MCF 10A (cell line): Measurements from ENCODE around the gene TCF15. TPM values are rescaled to one million over a fixed set of nuclear protein-coding genes. Genes with fewer than 3 reads are reported as not detected.
"Not testable (repeated sequence)": the region's sequence is repeated elsewhere in the genome, so short reads cannot be mapped to it uniquely, and the experiment has no call there.

ENCODE experiments used
- BruUV-seq: library from RNA; stranded (reverse); fragments of 400-500 nt; replicated peaks from 2 replicates; lab custom pipeline; 2021; lab: Mats Ljungman, UMichigan
- CTCF ChIA-PET: fragments of 300-600 bp; sonication (Branson Sonifier 250); formaldehyde crosslinking; extraction: SDS; loops from one replicate; lab custom pipeline; 2021; ENCODE audit warnings: antibody characterized with exemption, inconsistent platforms; lab: Yijun Ruan, JAX
- POLR2A ChIA-PET: fragments of 300-600, 350-650 bp; sonication (Branson Sonifier 250); formaldehyde crosslinking; extraction: SDS; loops from one replicate; lab custom pipeline; 2020; ENCODE audit warnings: antibody characterized with exemption, inconsistent platforms; lab: Yijun Ruan, JAX
- DNase-seq: peaks from one replicate; pipeline ENCODE4 v3.0.0-alpha.2; 2018; ENCODE audit not compliant: unreplicated experiment
- H3K27ac Mint-ChIP-seq: one replicate; pipeline ENCODE4 v1.8.0; 2022; ENCODE audit warnings: mild to moderate bottlenecking, low read depth, mixed read lengths; ENCODE audit not compliant: unreplicated experiment
- H3K27me3 Mint-ChIP-seq: one replicate; pipeline ENCODE4 v1.8.0; 2022; ENCODE audit warnings: mixed read lengths; ENCODE audit not compliant: insufficient read depth, unreplicated experiment
- H3K36me3 Mint-ChIP-seq: one replicate; pipeline ENCODE4 v1.8.0; 2022; ENCODE audit warnings: mild to moderate bottlenecking, moderate library complexity, mixed read lengths; ENCODE audit not compliant: insufficient read depth, unreplicated experiment
- H3K4me1 Mint-ChIP-seq: one replicate; pipeline ENCODE4 v1.8.0; 2022; ENCODE audit warnings: mixed read lengths; ENCODE audit not compliant: insufficient read depth, unreplicated experiment
- H3K4me3 Mint-ChIP-seq: one replicate; pipeline ENCODE4 v1.8.0; 2022; ENCODE audit warnings: mild to moderate bottlenecking, moderate library complexity, mixed read lengths; ENCODE audit not compliant: unreplicated experiment
- H3K9me3 Mint-ChIP-seq: one replicate; pipeline ENCODE4 v1.8.0; 2022; ENCODE audit warnings: mixed read lengths; ENCODE audit not compliant: unreplicated experiment
- CTCF ChIP-seq: fragments of 200-600 bp; IDR thresholded peaks from one replicate; pipeline ENCODE4 v1.8.0; 2022; ENCODE audit warnings: antibody characterized with exemption, mild to moderate bottlenecking; ENCODE audit not compliant: unreplicated experiment
- intact Hi-C: fragments of 100-400 bp; cut with micrococcal nuclease; formaldehyde crosslinking; loops from 2 replicates; pipeline ENCODE4 v1.14.1; 2022
- total RNA-seq: library from RNA; stranded (reverse); gene quantifications from 2 replicates; pipeline ENCODE4 v1.2.3, GENCODE V29; 2022

Gene TCF15
- total RNA-seq, 1 experiment from 2014 or later, result not detected

GRCh38 chr20:584971-585301 is 25.2 kb downstream of the TCF15 start:
- H3K27me3 Mint-ChIP-seq, result peaks cover 18% of the 10 kb centered on the region
- no peak for TF ChIP-seq CTCF
- no peaks in the 10 kb centered on the region for H3K9me3 Mint-ChIP-seq
- no peaks in the 10 kb centered on the region for H3K4me1 Mint-ChIP-seq
- DNase-seq, result no peak
- no peak overlapping the region for H3K27ac Mint-ChIP-seq
- BruUV-seq, result no TSS peak
- intact Hi-C loops, result no loop called here
- CTCF ChIA-PET, result no interaction called here
- H3K36me3 Mint-ChIP-seq, result no peaks in the 10 kb centered on the region
- H3K4me3 Mint-ChIP-seq, result no peak overlapping the region
- POLR2A ChIA-PET, result interaction anchor here (1.0 kb wide), 1 partner anchor 38 kb away, joined by 3 read pairs; no protein-coding TSS in a partner anchor

GRCh38 chr20:584161-584970 is 25.7 kb downstream of the TCF15 start:
- H3K4me3 Mint-ChIP-seq, result no peak overlapping the region
- peak; percentile 26 for DNase-seq
- BruUV-seq, result no TSS peak
- POLR2A ChIA-PET, result interaction anchor here (1.0 to 1.4 kb wide), 2 partner anchors 10 to 39 kb away, joined by 3 read pairs; no protein-coding TSS in a partner anchor
- peaks cover 16% of the 10 kb centered on the region for H3K27me3 Mint-ChIP-seq
- CTCF ChIA-PET, result interaction anchor here (0.8 to 1.4 kb wide), 3 partner anchors 14 to 154 kb away, joined by 3 read pairs; no protein-coding TSS in a partner anchor
- intact Hi-C loops, result no loop called here
- no peaks in the 10 kb centered on the region for H3K36me3 Mint-ChIP-seq
- H3K27ac Mint-ChIP-seq, result no peak overlapping the region
- no peaks in the 10 kb centered on the region for H3K4me1 Mint-ChIP-seq
- no peaks in the 10 kb centered on the region for H3K9me3 Mint-ChIP-seq
- no peak for TF ChIP-seq CTCF

- Mint-ChIP-seq H3K4me1 (no peaks in the 10 kb centered on the region), H3K27me3 (peaks cover 16% of the 10 kb centered on the region), H3K36me3 (no peaks in the 10 kb centered on the region), H3K27ac (no peak overlapping the region), H3K9me3 (no peaks in the 10 kb centered on the region), H3K4me3 (no peak overlapping the region)
- BruUV-seq, result no TSS peak
- no peak for DNase-seq
- intact Hi-C loops, result no loop called here
- no peak for TF ChIP-seq CTCF
- POLR2A ChIA-PET, result interaction anchor here (1.2 kb wide), 1 partner anchor 63 kb away, joined by 4 read pairs; no protein-coding TSS in a partner anchor
- CTCF ChIA-PET, result interaction anchor here (1.1 to 1.4 kb wide), 3 partner anchors 10 to 157 kb away, joined by 3 to 9 read pairs (median 4); no protein-coding TSS in a partner anchor
Observed at GRCh38 chr20:582204-582603, 27.9 kb downstream of the TCF15 start.

- CTCF ChIA-PET, result interaction anchor here (0.8 to 2.4 kb wide), 3 partner anchors 9 to 160 kb away, joined by 3 to 16 read pairs (median 3); no protein-coding TSS in a partner anchor
- H3K27ac Mint-ChIP-seq, intact Hi-C loops: not testable (repeated sequence)
Observed at GRCh38 chr20:578940-579690, 31.0 kb downstream of the TCF15 start.

More at GRCh38 chr20:578940-579690, 31.0 kb downstream of the TCF15 start:
- H3K27me3 Mint-ChIP-seq, result peaks cover 13% of the 10 kb centered on the region
- BruUV-seq, H3K36me3 Mint-ChIP-seq, H3K4me3 Mint-ChIP-seq, DNase-seq, H3K9me3 Mint-ChIP-seq, POLR2A ChIA-PET, H3K4me1 Mint-ChIP-seq: not testable (repeated sequence)
